HG02973 (cell line): ENCODE results near the gene DCLK2.

Experiments
- ATAC-seq: cut with Tn5 transposase; IDR thresholded peaks from one replicate; pipeline ENCODE4 v1.9.1; 2021; ENCODE audit warnings: moderate library complexity; ENCODE audit not compliant: unreplicated experiment

Gene DCLK2

GRCh38 chr4:150115851-150116250, 37.6 kb downstream of the DCLK2 start:
- no peak for ATAC-seq

- no peak for ATAC-seq
Observed at GRCh38 chr4:150116506-150116905, 38.3 kb downstream of the DCLK2 start.

DNA sequence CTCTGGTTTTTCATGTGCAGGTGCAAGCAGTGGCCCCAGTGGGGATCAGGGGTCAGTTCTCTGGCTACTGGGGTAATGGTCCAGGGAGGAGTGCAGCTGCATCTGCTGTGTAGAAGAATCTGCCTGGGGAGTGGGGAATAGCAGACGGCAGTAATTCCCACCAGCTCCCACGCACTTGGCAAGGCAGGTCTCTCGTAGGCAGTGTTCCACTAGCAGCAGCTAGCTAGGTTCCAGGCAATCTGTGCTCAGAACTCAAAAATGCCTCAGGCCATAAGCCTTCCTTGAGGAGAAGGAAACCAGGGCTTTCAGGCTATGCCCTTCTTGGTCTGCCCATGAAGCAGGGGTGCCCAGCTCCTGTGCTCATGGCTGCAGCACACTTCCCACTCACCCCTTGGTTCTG, 38.8 kb downstream of the DCLK2 start:
- no peak for ATAC-seq

DNA sequence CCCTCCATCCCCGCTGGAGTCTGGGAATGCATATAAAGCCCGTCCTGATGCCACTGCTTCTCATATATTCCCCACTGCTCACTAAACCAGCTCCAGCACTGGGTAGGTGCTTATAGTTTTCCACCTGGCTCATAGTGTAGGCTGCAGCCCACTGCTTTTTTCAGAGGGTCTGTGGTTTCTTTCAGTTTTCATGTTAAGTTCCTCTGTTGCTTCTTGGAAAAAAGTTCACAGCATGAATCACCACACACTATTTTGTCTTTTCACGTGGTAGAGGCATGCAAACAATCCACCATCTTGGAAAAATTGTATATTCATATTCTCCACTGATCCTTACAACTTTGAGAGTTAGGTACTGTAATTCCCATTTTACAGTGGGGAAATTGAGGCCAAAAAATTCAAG, 39.4 kb downstream of the DCLK2 start:
- ATAC-seq = no peak

- no peak for ATAC-seq
Observed at GRCh38 chr4:150119492-150119891, 41.2 kb downstream of the DCLK2 start.

DNA sequence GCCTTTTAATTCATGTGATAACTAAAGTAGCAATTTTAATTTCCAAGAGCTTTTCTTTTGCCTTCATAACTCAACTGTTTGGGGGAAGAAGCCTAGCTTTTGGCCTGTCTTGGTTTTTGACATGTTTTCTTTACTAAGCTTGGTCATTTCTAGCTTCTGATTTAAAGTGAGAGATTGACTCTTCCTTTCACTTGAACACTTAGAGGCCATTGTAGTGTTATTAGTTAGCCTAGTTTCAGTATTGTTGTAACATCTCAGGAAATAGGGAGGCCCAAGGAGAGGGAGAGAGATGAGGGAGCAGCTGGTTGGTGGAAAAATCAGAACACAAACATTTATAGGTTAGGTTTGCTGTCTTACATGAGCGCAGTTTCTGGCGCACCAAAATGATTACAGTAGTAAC, 44.8 kb downstream of the DCLK2 start:
- no peak for ATAC-seq

DNA sequence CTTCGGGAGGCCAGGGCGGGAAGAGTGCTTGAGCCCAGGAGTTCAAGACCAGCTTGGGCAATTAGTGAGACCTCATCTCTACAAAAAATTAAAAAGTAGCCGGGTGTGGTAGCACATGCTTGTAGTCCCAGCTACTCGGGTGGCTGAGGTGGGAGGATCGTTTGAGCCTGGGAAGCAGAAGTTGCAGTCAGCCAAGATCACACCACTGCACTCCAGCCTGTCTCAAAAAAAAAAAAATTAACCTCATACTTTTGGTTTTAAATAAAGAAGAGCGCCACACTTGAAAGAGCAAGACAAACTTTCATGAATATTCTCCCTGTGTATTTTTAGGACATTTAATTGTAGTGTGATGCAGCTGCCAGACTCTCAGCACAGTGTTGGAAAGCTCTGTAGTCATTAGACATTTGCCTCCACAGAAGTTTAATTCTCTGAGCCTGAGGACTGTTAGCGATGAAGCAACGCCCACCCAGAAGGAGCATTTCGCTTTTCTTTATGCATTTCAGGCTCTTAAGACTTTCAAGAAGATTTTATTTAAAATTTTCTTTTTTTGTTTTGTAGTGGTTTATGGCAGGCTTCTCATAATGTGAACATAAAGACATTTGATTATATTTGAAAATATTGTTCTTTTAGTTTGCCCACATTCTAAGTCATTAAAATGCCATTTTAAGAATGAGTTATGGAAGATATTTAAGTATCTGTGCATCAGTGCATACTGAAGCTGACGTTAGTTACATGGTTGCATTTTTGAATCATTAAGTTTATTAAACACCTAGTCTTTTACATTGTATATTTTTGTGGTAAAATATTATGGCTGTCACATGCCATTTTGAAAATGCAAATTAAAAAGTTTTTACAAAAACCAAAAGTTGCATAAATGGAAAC, 45.8 kb downstream of the DCLK2 start:
- ATAC-seq = no peak

DNA sequence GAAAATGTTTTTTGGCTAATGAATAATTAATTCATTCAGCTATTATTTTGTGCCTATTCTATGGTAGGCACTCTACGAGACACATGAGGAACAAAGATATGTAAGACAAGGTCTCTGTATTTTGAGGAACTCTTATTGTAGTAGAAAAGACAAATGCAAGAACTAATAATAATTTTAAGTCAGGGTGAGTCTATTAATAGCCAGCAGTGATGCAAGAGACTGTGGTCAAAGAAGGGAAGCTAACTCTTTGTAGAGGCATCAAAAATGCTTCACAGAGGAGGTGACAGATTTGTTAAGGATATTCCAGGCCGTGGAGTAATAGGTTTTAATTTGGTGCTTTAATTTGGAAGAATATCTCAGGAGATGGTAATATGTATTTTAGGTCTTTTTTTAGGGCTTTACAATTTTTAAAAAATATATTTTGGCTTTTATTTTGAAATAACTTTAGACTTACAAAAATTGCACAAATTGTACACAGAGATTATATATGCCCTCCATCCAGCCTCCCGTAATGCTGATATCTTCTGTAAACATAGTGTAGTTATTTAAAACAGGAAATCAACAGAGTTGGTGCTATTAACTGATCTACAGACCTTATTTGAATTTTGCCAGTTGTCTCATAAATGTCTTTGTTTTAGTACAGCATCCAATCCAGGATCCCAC, 48.1 kb downstream of the DCLK2 start:
- ATAC-seq = no peak

- ATAC-seq = peak; percentile 55
Observed at GRCh38 chr4:150126864-150127203, 48.6 kb downstream of the DCLK2 start.

GRCh38 chr4:150127757-150128156, 49.5 kb downstream of the DCLK2 start:
- no peak for ATAC-seq

DNA sequence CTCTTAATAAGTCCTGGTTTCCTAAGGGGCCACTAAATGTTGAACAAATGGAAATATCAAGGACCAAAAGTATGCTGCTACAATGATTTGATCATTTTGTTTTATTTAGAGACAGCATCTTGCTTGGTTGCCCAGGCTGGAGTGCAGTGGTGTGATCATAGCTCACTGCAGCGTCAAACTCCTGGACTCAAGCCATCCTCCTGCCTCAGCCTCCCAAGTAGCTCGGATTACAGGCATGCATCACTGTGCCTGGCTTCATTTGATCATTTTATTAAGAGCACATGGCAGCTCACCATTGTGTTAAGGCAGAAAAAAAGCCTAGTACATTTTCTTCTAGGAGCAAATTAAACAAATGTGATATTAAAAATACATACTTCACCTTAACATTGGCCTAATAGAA, 52.7 kb downstream of the DCLK2 start:
- ATAC-seq = no peak

- no peak for ATAC-seq
Observed at GRCh38 chr4:150131581-150132228, 53.5 kb downstream of the DCLK2 start.

DNA sequence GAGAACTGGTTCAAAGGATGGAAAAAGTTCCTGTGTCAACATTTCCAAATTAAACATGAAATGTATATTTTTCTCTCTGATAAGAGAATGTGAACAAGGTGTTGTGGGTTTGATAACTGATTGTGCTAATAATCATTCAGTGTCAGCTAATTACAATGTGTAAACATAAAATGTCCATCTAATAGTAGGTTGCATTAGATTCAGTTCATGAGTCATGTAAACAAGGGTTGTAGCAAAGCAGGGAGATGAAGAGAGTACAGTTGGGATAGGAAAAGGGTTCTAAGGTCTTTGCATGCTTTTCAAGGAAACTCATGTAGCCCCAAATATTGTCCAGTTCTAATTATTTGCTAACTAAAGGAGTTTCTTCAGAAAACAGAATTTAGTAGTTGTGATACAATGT, 55.4 kb downstream of the DCLK2 start:
- no peak for ATAC-seq

DNA sequence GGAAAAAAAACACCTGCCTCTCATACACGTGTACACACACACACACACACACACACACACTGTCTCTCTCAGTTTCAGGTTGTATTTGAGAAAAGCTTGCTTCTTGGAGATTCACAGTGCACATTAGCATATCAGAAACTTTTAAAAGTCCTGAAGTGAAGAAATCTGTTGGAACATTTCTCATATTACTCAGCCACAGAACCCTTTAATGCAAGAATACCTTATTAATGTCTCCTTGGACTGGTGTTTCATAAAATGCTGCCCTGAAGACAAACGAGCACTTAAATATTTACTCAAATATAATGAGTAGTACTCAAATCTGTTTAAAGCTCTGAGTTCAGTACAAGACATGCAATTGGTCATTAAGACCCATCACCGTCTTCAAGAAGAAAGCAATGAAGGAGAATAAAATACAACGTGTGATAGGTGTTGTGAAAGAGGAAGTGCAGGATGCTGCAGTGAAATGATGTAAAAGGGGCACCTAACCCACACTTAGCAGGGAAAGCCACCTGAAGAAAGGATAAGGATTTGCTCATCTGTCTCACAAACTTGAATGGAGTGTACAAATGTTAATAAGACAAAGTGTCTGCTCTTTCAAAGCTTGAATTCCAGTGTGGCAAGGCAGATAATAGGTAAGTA, 57.0 kb downstream of the DCLK2 start:
- ATAC-seq = no peak

- ATAC-seq = no peak
Observed at GRCh38 chr4:150136036-150136435, 57.8 kb downstream of the DCLK2 start.

- no peak for ATAC-seq
Observed at GRCh38 chr4:150136481-150136880, 58.2 kb downstream of the DCLK2 start.

DNA sequence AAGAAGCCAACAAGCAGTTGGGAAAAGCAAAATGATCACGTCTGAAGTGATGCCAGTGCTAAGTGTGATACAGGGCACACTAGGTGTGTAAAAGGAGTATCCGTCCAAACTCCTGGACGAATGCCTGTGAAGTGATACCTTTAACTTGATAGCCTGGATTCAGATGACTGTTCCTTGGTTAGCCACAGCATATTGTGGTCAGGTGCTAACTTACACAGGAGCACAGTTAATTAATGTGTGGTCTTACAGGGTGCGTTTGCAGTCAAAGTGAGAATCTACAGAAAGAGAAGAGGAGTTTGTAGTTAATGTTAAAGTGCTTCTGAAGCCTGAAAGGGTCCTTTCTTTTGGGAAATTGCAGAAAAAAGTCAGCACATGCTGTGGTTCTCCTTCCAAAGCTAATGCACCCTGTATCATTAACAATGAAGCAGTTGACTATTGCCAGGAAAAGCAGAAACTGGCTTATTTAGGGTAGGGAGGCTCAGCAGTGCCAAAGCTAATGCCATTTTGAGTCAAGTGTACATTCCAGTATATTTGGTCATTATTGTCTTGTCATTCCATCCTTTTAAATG, 61.1 kb downstream of the DCLK2 start:
- no peak for ATAC-seq

- ATAC-seq = no peak
Observed at GRCh38 chr4:150140774-150141400, 62.6 kb downstream of the DCLK2 start.

- no peak for ATAC-seq
Observed at GRCh38 chr4:150141756-150142155, 63.5 kb downstream of the DCLK2 start.

GRCh38 chr4:150142831-150143230, 64.6 kb downstream of the DCLK2 start:
- ATAC-seq = no peak
